GM12878 (cell line): Measurements from ENCODE around the gene ACVR1. TPM values are rescaled to one million over a fixed set of nuclear protein-coding genes. Genes with fewer than 3 reads are reported as not detected.

Source experiments
- ATAC-seq: fragments of 200-7000 bp; cut with Tn5 transposase; 3 replicates; pipeline ENCODE4 v1.9.1; 2020; ENCODE audit warnings: mild to moderate bottlenecking, moderate library complexity
- BruUV-seq: library from RNA; stranded (reverse); fragments of 400-500 nt; replicated peaks from 2 replicates; lab custom pipeline; 2021; lab: Mats Ljungman, UMichigan
- CTCF ChIA-PET: fragments of 300-600 bp; sonication (Branson Sonifier 250); formaldehyde crosslinking; extraction: SDS; loops from one replicate; lab custom pipeline; 2021; ENCODE audit warnings: inconsistent platforms; lab: Yijun Ruan, JAX
- POLR2A ChIA-PET: fragments of 350-600 bp; formaldehyde crosslinking; extraction: SDS; loops from one replicate; lab custom pipeline; 2021; ENCODE audit warnings: inconsistent platforms; lab: Charles Lee
- RAD21 ChIA-PET: fragments of 300-600 bp; sonication (Branson Sonifier 250); formaldehyde crosslinking; loops from one replicate; lab custom pipeline; 2023; ENCODE audit warnings: antibody characterized with exemption; ENCODE audit not compliant: unreplicated experiment; lab: Charles Lee
- SMC1A ChIA-PET: fragments of 300-600 bp; sonication (Branson Sonifier 250); formaldehyde crosslinking; loops from one replicate; lab custom pipeline; 2023; ENCODE audit not compliant: unreplicated experiment, uncharacterized antibody; lab: Charles Lee
- DNase-seq: peaks from one replicate; pipeline ENCODE4 v3.0.0-alpha.2; 2011; ENCODE audit warnings: low read depth, low spot score
- FAIRE-seq: peaks from 3 replicates; lab custom pipeline; 2011; peaks lifted over from hg19 to GRCh38; lab: Jason Lieb, UNC
- H2AFZ ChIP-seq: 2 replicates; pipeline ENCODE4 v1.6.0; 2011; ENCODE audit warnings: low read depth, low read length, control low read depth; ENCODE audit not compliant: control insufficient read depth
- H3K27ac ChIP-seq: 2 replicates; pipeline ENCODE4 v1.5.1; 2011; ENCODE audit warnings: control low read depth; ENCODE audit not compliant: control insufficient read depth, insufficient read depth
- H3K27me3 ChIP-seq, 2 experiments: replicated peaks in 1 of 2; 2 replicates each; pipeline versions ENCODE4 v1.6.0 to v1.6.1; 2011; ENCODE audit warnings: low read length in 1 of 2; ENCODE audit not compliant: control insufficient read depth in 2 of 2, insufficient read depth in 2 of 2
- H3K36me3 ChIP-seq, 2 experiments: 2 replicates each; pipeline ENCODE4 v1.5.1; 2011; ENCODE audit warnings: low read length in 1 of 2; ENCODE audit not compliant: control insufficient read depth in 2 of 2, insufficient read depth in 2 of 2
- H3K4me1 ChIP-seq: 2 replicates; pipeline ENCODE4 v1.6.1; 2011; ENCODE audit warnings: mild to moderate bottlenecking, low read length, moderate library complexity, mixed read lengths; ENCODE audit not compliant: control insufficient read depth, insufficient read depth
- H3K4me2 ChIP-seq: 2 replicates; pipeline ENCODE4 v1.6.0; 2011; ENCODE audit warnings: control low read depth; ENCODE audit not compliant: control insufficient read depth, insufficient read depth
- H3K4me3 ChIP-seq: fragments of 200-600 bp; sonication (generic); 2 replicates; pipeline ENCODE4 v1.5.1; 2016
- H3K79me2 ChIP-seq: 2 replicates; pipeline ENCODE4 v1.6.0; 2011; ENCODE audit warnings: low read length; ENCODE audit not compliant: control insufficient read depth, insufficient read depth
- H3K9ac ChIP-seq: 2 replicates; pipeline ENCODE4 v1.8.0; 2011; ENCODE audit warnings: low read length, control low read depth, mixed read lengths; ENCODE audit not compliant: control insufficient read depth, insufficient read depth
- H3K9me3 ChIP-seq: replicated peaks from 3 replicates; pipeline ENCODE4 v1.5.1; 2011; ENCODE audit warnings: mild to moderate bottlenecking, low read length; ENCODE audit not compliant: control insufficient read depth, insufficient read depth
- H4K20me1 ChIP-seq: 2 replicates; pipeline ENCODE4 v1.6.0; 2011; ENCODE audit not compliant: control insufficient read depth, insufficient read depth
- E2F8 ChIP-seq: fragments of 450-650 bp; IDR thresholded peaks from 2 replicates; pipeline ENCODE4 v1.6.1; 2018; ENCODE audit warnings: mild to moderate bottlenecking, low read depth, moderate library complexity; ENCODE audit not compliant: partially characterized antibody
- EGR1 ChIP-seq, 2 experiments: IDR thresholded peaks; 1 replicate in 1 of 2; 2 replicates in 1 of 2; pipeline ENCODE4 v1.6.1; 2011 to 2012; ENCODE audit warnings: low read depth in 2 of 2, low read length in 2 of 2, borderline replicate concordance in 1 of 2, mild to moderate bottlenecking in 1 of 2, moderate library complexity in 1 of 2
- ESRRA ChIP-seq: IDR thresholded peaks from 2 replicates; pipeline ENCODE4 v1.6.1; 2012; ENCODE audit warnings: mild to moderate bottlenecking, low read length, improper control_type of control experiment
- ETV6 ChIP-seq, 2 experiments: fragments of 450-650 bp in 1 of 2; IDR thresholded peaks in 1 of 2; conservative IDR thresholded peaks in 1 of 2; 2 replicates each; pipeline ENCODE4 v1.6.1; 2014; ENCODE audit warnings: antibody characterized with exemption in 1 of 2, borderline replicate concordance in 1 of 2, low read depth in 1 of 2, mild to moderate bottlenecking in 1 of 2, moderate library complexity in 1 of 2
- EZH2 ChIP-seq: IDR thresholded peaks from 2 replicates; pipeline ENCODE4 v1.6.1; 2012; ENCODE audit warnings: low read depth, mild to moderate bottlenecking, control low read depth, inconsistent platforms, low read length, borderline replicate concordance; ENCODE audit not compliant: control insufficient read depth
- HCFC1 ChIP-seq: fragments of 150-350 bp; IDR thresholded peaks from 2 replicates; pipeline ENCODE4 v1.6.1; 2014; ENCODE audit warnings: low read length
- LARP7 ChIP-seq: fragments of 450-650 bp; IDR thresholded peaks from 2 replicates; pipeline ENCODE4 v1.6.1; 2017; ENCODE audit warnings: mild to moderate bottlenecking
- NR2C1 ChIP-seq: fragments of 450-650 bp; IDR thresholded peaks from 2 replicates; pipeline ENCODE4 v1.6.1; 2017; ENCODE audit warnings: antibody characterized with exemption, mild to moderate bottlenecking, moderate library complexity
- RAD51 ChIP-seq: fragments of 450-650 bp; IDR thresholded peaks from 2 replicates; pipeline ENCODE4 v1.6.1; 2016; ENCODE audit warnings: moderate library complexity, mild to moderate bottlenecking, inconsistent platforms
- SKIL ChIP-seq: fragments of 450-650 bp; IDR thresholded peaks from 2 replicates; pipeline ENCODE4 v1.6.1; 2017; ENCODE audit warnings: mild to moderate bottlenecking, low read depth, inconsistent platforms; ENCODE audit not compliant: poor library complexity, severe bottlenecking
- SMAD5 ChIP-seq: IDR thresholded peaks from 2 replicates; pipeline ENCODE4 v1.6.1; 2016; ENCODE audit warnings: antibody characterized with exemption, low read depth
- SMARCA5 ChIP-seq: fragments of 450-650 bp; IDR thresholded peaks from 2 replicates; pipeline ENCODE4 v1.6.1; 2017; ENCODE audit warnings: mild to moderate bottlenecking
- SREBF2 ChIP-seq: IDR thresholded peaks from 2 replicates; pipeline ENCODE4 v1.6.1; 2012; ENCODE audit warnings: mild to moderate bottlenecking, low read length
- TAF1 ChIP-seq: IDR thresholded peaks from 2 replicates; pipeline ENCODE4 v1.6.1; 2011; ENCODE audit warnings: mild to moderate bottlenecking, low read depth, low read length, borderline replicate concordance
- TBL1XR1 ChIP-seq: IDR thresholded peaks from 2 replicates; pipeline ENCODE4 v1.6.1; 2012; ENCODE audit warnings: low read depth, low read length, improper control_type of control experiment
- ZNF592 ChIP-seq: fragments of 450-650 bp; IDR thresholded peaks from 2 replicates; pipeline ENCODE4 v1.6.1; 2017; ENCODE audit warnings: mild to moderate bottlenecking, moderate library complexity
- WGBS: methylation state at CpG from one replicate; pipeline ENCODE4 v1.1.6; 2016; ENCODE audit warnings: low lambda C conversion rate; ENCODE audit not compliant: insufficient replicate concordance, insufficient coverage; ENCODE audit errors: missing lambda C conversion rate; 5-methylcytosine and 5-hydroxymethylcytosine counted together
- in situ Hi-C: fragments of 300-500 bp; cut with MboI; formaldehyde crosslinking; loops from 9 replicates; pipeline ENCODE4 v1.14.3; 2018; ENCODE audit warnings: mixed read lengths
- intact Hi-C: fragments of 100-400 bp; cut with micrococcal nuclease; formaldehyde crosslinking; loops from one replicate; pipeline ENCODE4 v1.14.2; 2022; ENCODE audit not compliant: unreplicated experiment
- polyA plus RNA-seq, 11 experiments: library from polyadenylated mRNA; depleted of rRNA in 4 of 11; unstranded in 6 of 11; stranded (reverse) in 5 of 11; fragments of >200 nt; fragmentation: Nextera tagmentation in 4 of 11; fragmentation: Illumina TruSeq in 1 of 11; extraction: Ambion mirVana in 4 of 11; extraction: Trizol in 1 of 11; gene quantifications; 1 replicate in 1 of 11; 2 replicates in 10 of 11; pipeline versions ENCODE4 v1.2.1 to v1.2.3, GENCODE V29; 2011 to 2016; ENCODE audit warnings: inconsistent platforms in 2 of 11, missing spikeins in 2 of 11, low read depth in 1 of 11
- total RNA-seq, 4 experiments: library from RNA; depleted of rRNA in 3 of 4; stranded (reverse); fragments of >200 nt in 3 of 4; fragmentation: Illumina TruSeq in 1 of 4; extraction: Trizol in 1 of 4; gene quantifications; 2 replicates each; pipeline versions ENCODE4 v1.2.1 to v1.2.3, GENCODE V29; 2013 to 2021

The ACVR1 gene
- total and polyA plus RNA-seq, 10 of the 15 experiments (the other 5 are each of a cell fraction or from before 2014, with no cell fraction given), result 0.06 to 0.24 (median 0.14) TPM; not detected in 4

GRCh38 chr2:157789933-157790511 is 86.1 kb downstream of the ACVR1 start:
- in situ Hi-C loops, result no loop called here
- 26% methylated on average over 4 of the region's 4 CpGs for WGBS
- RAD21 ChIA-PET, result interaction anchor here (0.7 kb wide), 1 partner anchor 490 kb away, joined by 3 read pairs; no protein-coding TSS in a partner anchor
- POLR2A ChIA-PET, result no interaction called here
- no peak overlapping the region for H3K4me2 ChIP-seq
- SMC1A ChIA-PET, result no interaction called here
- FAIRE-seq, result no peak
- H3K79me2 ChIP-seq, result no peaks in the 10 kb centered on the region
- no peak overlapping the region for H3K4me3 ChIP-seq
- BruUV-seq, result no TSS peak
- H3K4me1 ChIP-seq, result no peaks in the 10 kb centered on the region
- no peak for DNase-seq
- H3K9me3 ChIP-seq, result no peaks in the 10 kb centered on the region
- no peak overlapping the region for H3K27ac ChIP-seq
- no peaks in the 10 kb centered on the region for H3K36me3 ChIP-seq
- peak; percentile 40 for ATAC-seq
- H4K20me1 ChIP-seq, result no peaks in the 10 kb centered on the region
- H2AFZ ChIP-seq, result no peak overlapping the region
- no peak overlapping the region for H3K9ac ChIP-seq
- intact Hi-C loops, result no loop called here
- CTCF ChIA-PET, result no interaction called here
- H3K27me3 ChIP-seq, result no peaks in the 10 kb centered on the region; a peak in 1 of 4 replicates
- TF ChIP-seq TBL1XR1 (no peak), SMARCA5 (no peak), EGR1 (IDR thresholded peaks at IDR 0.05; ENCODE audit: borderline replicate concordance in 1 of 2, low read depth in 2 of 2, low read length in 2 of 2) (no peak), HCFC1 (no peak), SKIL (no peak), SREBF2 (no peak), LARP7 (no peak), TAF1 (no peak), ETV6 (conservative IDR thresholded peaks at IDR 0.05 in 1 of 2, IDR thresholded peaks at IDR 0.05 in 1 of 2; ENCODE audit: borderline replicate concordance in 1 of 2, low read depth in 1 of 2) (no peak), RAD51 (no peak), E2F8 (no peak), SMAD5 (no peak), ZNF592 (no peak), ESRRA (no peak), NR2C1 (no peak), EZH2 (no peak)
